GM12878 (cell line): Measurements from ENCODE around the gene CES3. TPM values are rescaled to one million over a fixed set of nuclear protein-coding genes. Genes with fewer than 3 reads are reported as not detected.

Experiments
- CREM ChIP-seq: IDR thresholded peaks from 2 replicates; pipeline ENCODE4 v1.6.1; 2014; ENCODE audit warnings: antibody characterized with exemption, low read depth
- LARP7 ChIP-seq: fragments of 450-650 bp; IDR thresholded peaks from 2 replicates; pipeline ENCODE4 v1.6.1; 2017; ENCODE audit warnings: mild to moderate bottlenecking
- SMARCA5 ChIP-seq: fragments of 450-650 bp; IDR thresholded peaks from 2 replicates; pipeline ENCODE4 v1.6.1; 2017; ENCODE audit warnings: mild to moderate bottlenecking
- ZNF622 ChIP-seq: fragments of 450-650 bp; IDR thresholded peaks from 2 replicates; pipeline ENCODE4 v1.6.1; 2017; ENCODE audit warnings: mild to moderate bottlenecking, inconsistent platforms
- polyA plus RNA-seq, 11 experiments: library from polyadenylated mRNA; depleted of rRNA in 4 of 11; unstranded in 6 of 11; stranded (reverse) in 5 of 11; fragments of >200 nt; fragmentation: Nextera tagmentation in 4 of 11; fragmentation: Illumina TruSeq in 1 of 11; extraction: Ambion mirVana in 4 of 11; extraction: Trizol in 1 of 11; gene quantifications; 1 replicate in 1 of 11; 2 replicates in 10 of 11; pipeline versions ENCODE4 v1.2.1 to v1.2.3, GENCODE V29; 2011 to 2016; ENCODE audit warnings: inconsistent platforms in 2 of 11, missing spikeins in 2 of 11, low read depth in 1 of 11
- total RNA-seq, 4 experiments: library from RNA; depleted of rRNA in 3 of 4; stranded (reverse); fragments of >200 nt in 3 of 4; fragmentation: Illumina TruSeq in 1 of 4; extraction: Trizol in 1 of 4; gene quantifications; 2 replicates each; pipeline versions ENCODE4 v1.2.1 to v1.2.3, GENCODE V29; 2013 to 2021
- TF ChIP-seq, protein P1 (sequence below): fragments of 450-650 bp; IDR thresholded peaks from 2 replicates; pipeline ENCODE4 v1.6.1; 2017; ENCODE audit warnings: mild to moderate bottlenecking, low read depth, inconsistent platforms; ENCODE audit not compliant: poor library complexity, severe bottlenecking
- TF ChIP-seq, protein P2 (sequence below): fragments of 450-650 bp; IDR thresholded peaks from 2 replicates; pipeline ENCODE4 v1.6.1; 2017; ENCODE audit warnings: low read depth, mild to moderate bottlenecking, moderate library complexity
- TF ChIP-seq, protein P3 (sequence below): fragments of 450-650 bp; conservative IDR thresholded peaks from 2 replicates; pipeline ENCODE4 v1.6.1; 2017; ENCODE audit warnings: mild to moderate bottlenecking, moderate library complexity

Gene CES3
- total and polyA plus RNA-seq, 10 of the 15 experiments (the other 5 are each of a cell fraction or from before 2014, with no cell fraction given): 0.09 to 3.1 (median 0.76) TPM

DNA sequence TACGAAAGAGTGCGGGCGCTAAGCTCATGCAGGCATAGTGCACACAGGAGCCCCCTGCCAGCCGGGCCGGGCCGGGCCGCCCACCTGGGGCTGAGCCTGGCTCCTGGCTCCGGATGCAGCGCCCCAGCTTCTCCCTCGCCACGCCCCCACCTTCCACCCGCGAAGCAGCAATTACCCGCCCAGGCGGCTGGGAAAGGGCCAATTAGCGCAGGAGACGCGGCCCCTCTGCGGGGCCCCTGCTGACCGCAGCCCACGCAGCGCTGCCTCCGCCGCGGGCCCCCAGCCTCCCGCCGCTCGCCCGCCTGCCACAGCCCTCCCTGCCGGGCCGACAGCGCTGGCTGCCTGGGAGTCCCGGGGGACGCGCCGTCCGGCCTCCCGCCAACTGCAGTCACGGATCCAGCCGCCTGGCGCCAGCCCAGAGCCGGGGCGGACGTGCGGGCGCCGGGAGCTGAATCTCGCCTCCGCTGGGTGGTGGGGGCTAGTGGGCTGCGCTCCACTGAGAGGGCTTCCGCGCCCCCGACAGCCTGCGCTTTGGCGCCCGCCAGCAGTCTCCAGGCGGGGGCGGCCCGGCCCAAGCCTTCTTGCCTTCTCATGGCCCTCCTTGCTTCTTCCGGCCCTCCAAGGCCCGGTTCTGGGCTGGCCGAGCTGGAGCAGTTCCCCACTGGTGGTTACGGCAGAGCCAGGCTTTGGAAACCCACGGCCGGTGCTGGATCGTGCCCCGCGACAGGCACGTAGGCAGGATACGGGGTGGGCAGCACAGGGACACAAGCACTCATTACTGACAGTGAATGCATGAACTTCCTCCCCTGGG, 53.0 kb downstream of the CES3 start (continued):
- TF ChIP-seq, protein P1, sequence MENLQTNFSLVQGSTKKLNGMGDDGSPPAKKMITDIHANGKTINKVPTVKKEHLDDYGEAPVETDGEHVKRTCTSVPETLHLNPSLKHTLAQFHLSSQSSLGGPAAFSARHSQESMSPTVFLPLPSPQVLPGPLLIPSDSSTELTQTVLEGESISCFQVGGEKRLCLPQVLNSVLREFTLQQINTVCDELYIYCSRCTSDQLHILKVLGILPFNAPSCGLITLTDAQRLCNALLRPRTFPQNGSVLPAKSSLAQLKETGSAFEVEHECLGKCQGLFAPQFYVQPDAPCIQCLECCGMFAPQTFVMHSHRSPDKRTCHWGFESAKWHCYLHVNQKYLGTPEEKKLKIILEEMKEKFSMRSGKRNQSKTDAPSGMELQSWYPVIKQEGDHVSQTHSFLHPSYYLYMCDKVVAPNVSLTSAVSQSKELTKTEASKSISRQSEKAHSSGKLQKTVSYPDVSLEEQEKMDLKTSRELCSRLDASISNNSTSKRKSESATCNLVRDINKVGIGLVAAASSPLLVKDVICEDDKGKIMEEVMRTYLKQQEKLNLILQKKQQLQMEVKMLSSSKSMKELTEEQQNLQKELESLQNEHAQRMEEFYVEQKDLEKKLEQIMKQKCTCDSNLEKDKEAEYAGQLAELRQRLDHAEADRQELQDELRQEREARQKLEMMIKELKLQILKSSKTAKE: no peak
- TF ChIP-seq, protein P2, sequence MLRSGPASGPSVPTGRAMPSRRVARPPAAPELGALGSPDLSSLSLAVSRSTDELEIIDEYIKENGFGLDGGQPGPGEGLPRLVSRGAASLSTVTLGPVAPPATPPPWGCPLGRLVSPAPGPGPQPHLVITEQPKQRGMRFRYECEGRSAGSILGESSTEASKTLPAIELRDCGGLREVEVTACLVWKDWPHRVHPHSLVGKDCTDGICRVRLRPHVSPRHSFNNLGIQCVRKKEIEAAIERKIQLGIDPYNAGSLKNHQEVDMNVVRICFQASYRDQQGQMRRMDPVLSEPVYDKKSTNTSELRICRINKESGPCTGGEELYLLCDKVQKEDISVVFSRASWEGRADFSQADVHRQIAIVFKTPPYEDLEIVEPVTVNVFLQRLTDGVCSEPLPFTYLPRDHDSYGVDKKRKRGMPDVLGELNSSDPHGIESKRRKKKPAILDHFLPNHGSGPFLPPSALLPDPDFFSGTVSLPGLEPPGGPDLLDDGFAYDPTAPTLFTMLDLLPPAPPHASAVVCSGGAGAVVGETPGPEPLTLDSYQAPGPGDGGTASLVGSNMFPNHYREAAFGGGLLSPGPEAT: no peak
- TF ChIP-seq CREM: no peak
- peak; percentile 25; the same call in 1 of the 2 replicates for TF ChIP-seq SMARCA5
- TF ChIP-seq ZNF622: no peak
- peak; percentile 82 for TF ChIP-seq LARP7
- TF ChIP-seq, protein P3, sequence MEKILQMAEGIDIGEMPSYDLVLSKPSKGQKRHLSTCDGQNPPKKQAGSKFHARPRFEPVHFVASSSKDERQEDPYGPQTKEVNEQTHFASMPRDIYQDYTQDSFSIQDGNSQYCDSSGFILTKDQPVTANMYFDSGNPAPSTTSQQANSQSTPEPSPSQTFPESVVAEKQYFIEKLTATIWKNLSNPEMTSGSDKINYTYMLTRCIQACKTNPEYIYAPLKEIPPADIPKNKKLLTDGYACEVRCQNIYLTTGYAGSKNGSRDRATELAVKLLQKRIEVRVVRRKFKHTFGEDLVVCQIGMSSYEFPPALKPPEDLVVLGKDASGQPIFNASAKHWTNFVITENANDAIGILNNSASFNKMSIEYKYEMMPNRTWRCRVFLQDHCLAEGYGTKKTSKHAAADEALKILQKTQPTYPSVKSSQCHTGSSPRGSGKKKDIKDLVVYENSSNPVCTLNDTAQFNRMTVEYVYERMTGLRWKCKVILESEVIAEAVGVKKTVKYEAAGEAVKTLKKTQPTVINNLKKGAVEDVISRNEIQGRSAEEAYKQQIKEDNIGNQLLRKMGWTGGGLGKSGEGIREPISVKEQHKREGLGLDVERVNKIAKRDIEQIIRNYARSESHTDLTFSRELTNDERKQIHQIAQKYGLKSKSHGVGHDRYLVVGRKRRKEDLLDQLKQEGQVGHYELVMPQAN: 0 out of 2 replicates have a peak, but pooled peaks have one; percentile 32
